ENCODE measurements around the gene PXMP4. TPM values are rescaled to one million over a fixed set of nuclear protein-coding genes. Genes with fewer than 3 reads are reported as not detected.

Gene PXMP4
- total RNA-seq, 2 experiments from 2014 or later: 8.8 to 10.2 TPM

- Mint-ChIP-seq H3K27me3 (no peaks in the 10 kb centered on the region), H3K4me3 (no peak overlapping the region), H3K36me3 (ENCODE audit: low read depth) (peaks cover 45% of the 10 kb centered on the region), H3K4me1 (peaks cover 75% of the 10 kb centered on the region), H3K27ac (peak overlapping the region; percentile 51), H3K9me3 (ENCODE audit: low read depth) (no peaks in the 10 kb centered on the region)
- DNase-seq: no peak
- ATAC-seq: no peak
- intact Hi-C loops (cut with DNase I, micrococcal nuclease): no loop called here
- ChIA-PET CTCF (interaction anchor here (0.9 to 9.1 kb wide), 4 partner anchors 14 to 192 kb away, joined by 3 to 91 read pairs (median 3); partner anchors contain the start of genes ACTL10 and ZNF341), POLR2A (interaction anchor here (0.8 kb wide), 1 partner anchor 10 kb away, joined by 3 read pairs; no protein-coding TSS in a partner anchor)
These were observed 38.8 kb downstream of the PXMP4 start for GRCh38 chr20:33681288-33681687.

DNA sequence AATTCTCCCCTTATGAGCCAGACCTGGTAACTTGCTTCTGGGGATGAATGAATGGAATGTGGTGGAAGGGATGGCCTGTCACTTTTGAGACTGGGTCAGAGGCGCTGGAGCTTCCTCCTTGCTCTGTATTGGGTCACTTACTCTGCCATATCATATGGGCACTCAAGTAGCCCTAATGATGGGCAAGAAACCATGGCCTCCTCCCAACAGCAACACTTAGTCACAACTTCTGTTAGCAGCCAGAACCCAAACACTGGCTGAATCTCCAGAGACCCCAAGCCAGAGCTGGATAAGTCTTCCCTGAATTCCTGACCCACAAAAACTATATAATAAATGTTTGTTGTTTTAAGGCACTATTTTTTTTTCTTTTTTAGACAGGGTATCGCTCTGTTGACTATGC is 39.4 kb downstream of the PXMP4 start:
- no peaks in the 10 kb centered on the region for H3K27me3 Mint-ChIP-seq
- ChIA-PET CTCF (interaction anchor here (0.9 to 9.1 kb wide), 3 partner anchors 13 to 52 kb away, joined by 3 to 91 read pairs (median 3); partner anchors contain the start of genes ACTL10 and ZNF341), POLR2A (interaction anchor here (0.8 kb wide), 1 partner anchor 10 kb away, joined by 3 read pairs; no protein-coding TSS in a partner anchor)
- DNase-seq (no peak), ATAC-seq (no peak)
- H3K9me3 Mint-ChIP-seq (ENCODE audit: low read depth): no peaks in the 10 kb centered on the region
- peak overlapping the region; percentile 65 for H3K27ac Mint-ChIP-seq
- intact Hi-C loops (cut with DNase I, micrococcal nuclease): no loop called here
- H3K4me3 Mint-ChIP-seq: no peak overlapping the region
- H3K36me3 Mint-ChIP-seq (ENCODE audit: low read depth): peaks cover 45% of the 10 kb centered on the region
- peaks cover 75% of the 10 kb centered on the region for H3K4me1 Mint-ChIP-seq

- Mint-ChIP-seq H3K4me3 (no peak overlapping the region), H3K9me3 (ENCODE audit: low read depth) (no peaks in the 10 kb centered on the region), H3K27ac (peak overlapping the region; percentile 60), H3K4me1 (peaks cover 76% of the 10 kb centered on the region), H3K36me3 (ENCODE audit: low read depth) (peaks cover 47% of the 10 kb centered on the region), H3K27me3 (no peaks in the 10 kb centered on the region)
- ATAC-seq (peak; percentile 37), DNase-seq (peak; percentile 65)
- intact Hi-C loops (cut with DNase I, micrococcal nuclease): no loop called here
- ChIA-PET CTCF (interaction anchor here (9.1 kb wide), 1 partner anchor 13 kb away, joined by 91 read pairs; the partner anchor contains the start of gene ACTL10), POLR2A (interaction anchor here (0.6 to 1.2 kb wide), 4 partner anchors 10 to 235 kb away, joined by 3 to 8 read pairs (median 3); no protein-coding TSS in a partner anchor)
These were observed 40.2 kb downstream of the PXMP4 start for GRCh38 chr20:33679758-33680485.

DNA sequence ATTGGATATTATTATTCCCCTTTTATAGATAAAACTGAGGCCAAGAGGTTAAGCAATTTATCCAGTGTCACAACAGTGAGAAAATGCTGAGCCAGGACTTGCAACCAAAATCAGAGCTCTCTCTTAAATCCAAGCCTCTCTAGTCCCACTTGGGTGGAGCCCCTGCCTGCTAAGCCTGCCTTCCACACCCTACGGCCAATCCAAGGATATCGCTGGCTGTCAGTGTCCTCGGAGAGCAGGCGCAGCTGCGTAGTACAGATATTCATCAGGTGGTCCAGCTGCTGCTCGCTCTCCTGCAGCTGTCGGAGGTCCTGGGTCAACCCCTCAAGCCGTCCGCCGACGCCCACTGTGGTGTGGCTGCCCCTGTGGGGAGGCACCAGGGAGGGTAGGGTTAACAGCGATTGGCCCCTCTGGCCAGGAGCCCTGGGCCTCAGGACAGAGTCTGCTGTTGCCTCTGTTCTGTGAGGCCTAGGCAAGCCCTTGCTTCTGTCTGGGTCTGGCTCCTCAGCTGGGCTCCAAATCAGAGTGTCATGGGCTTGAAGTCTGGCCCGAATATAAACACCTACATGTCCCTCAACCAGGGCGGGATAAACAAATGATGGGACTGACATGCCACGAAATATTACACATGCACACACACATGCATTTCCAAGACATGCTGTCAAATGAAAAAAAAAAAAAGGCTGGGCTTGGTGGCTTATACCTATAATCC is 42.0 kb downstream of the PXMP4 start:
- POLR2A ChIA-PET: no interaction called here
- DNase-seq (no peak), ATAC-seq (no peak)
- intact Hi-C loops (cut with DNase I, micrococcal nuclease): no loop called here
- H3K4me1 Mint-ChIP-seq: peaks cover 75% of the 10 kb centered on the region
- CTCF ChIA-PET: interaction anchor here (0.8 to 9.1 kb wide), 3 partner anchors 11 to 267 kb away, joined by 3 to 91 read pairs (median 3); partner anchors contain the start of gene ACTL10
- H3K9me3 Mint-ChIP-seq (ENCODE audit: low read depth): no peaks in the 10 kb centered on the region
- H3K36me3 Mint-ChIP-seq (ENCODE audit: low read depth): peaks cover 43% of the 10 kb centered on the region
- no peaks in the 10 kb centered on the region for H3K27me3 Mint-ChIP-seq
- H3K4me3 Mint-ChIP-seq: no peak overlapping the region
- H3K27ac Mint-ChIP-seq: no peak overlapping the region

GRCh38 chr20:33676652-33677645 is 43.2 kb downstream of the PXMP4 start:
- peaks cover 66% of the 10 kb centered on the region for H3K4me1 Mint-ChIP-seq
- H3K36me3 Mint-ChIP-seq (ENCODE audit: low read depth): peaks cover 39% of the 10 kb centered on the region
- DNase-seq: no peak
- POLR2A ChIA-PET: interaction anchor here (0.7 kb wide), 1 partner anchor 10 kb away, joined by 3 read pairs; no protein-coding TSS in a partner anchor
- H3K27me3 Mint-ChIP-seq: no peaks in the 10 kb centered on the region
- no peak for ATAC-seq
- H3K27ac Mint-ChIP-seq: no peak overlapping the region
- intact Hi-C loops (cut with DNase I, micrococcal nuclease): no loop called here
- no peaks in the 10 kb centered on the region for H3K9me3 Mint-ChIP-seq (ENCODE audit: low read depth)
- CTCF ChIA-PET: interaction anchor here (0.7 to 9.1 kb wide), 3 partner anchors 10 to 946 kb away, joined by 3 to 91 read pairs (median 3); partner anchors contain the start of gene ACTL10
- no peak overlapping the region for H3K4me3 Mint-ChIP-seq

GRCh38 chr20:33676121-33676520 is 44.0 kb downstream of the PXMP4 start:
- Mint-ChIP-seq H3K27ac (no peak overlapping the region), H3K4me3 (no peak overlapping the region), H3K9me3 (ENCODE audit: low read depth) (no peaks in the 10 kb centered on the region), H3K4me1 (peaks cover 58% of the 10 kb centered on the region), H3K27me3 (no peaks in the 10 kb centered on the region), H3K36me3 (ENCODE audit: low read depth) (peaks cover 35% of the 10 kb centered on the region)
- ChIA-PET CTCF (interaction anchor here (2.1 kb wide), 1 partner anchor 9 kb away, joined by 10 read pairs; the partner anchor contains the start of gene ACTL10), POLR2A (no interaction called here)
- intact Hi-C loops (cut with DNase I, micrococcal nuclease): no loop called here
- DNase-seq: no peak
- ATAC-seq: no peak

DNA sequence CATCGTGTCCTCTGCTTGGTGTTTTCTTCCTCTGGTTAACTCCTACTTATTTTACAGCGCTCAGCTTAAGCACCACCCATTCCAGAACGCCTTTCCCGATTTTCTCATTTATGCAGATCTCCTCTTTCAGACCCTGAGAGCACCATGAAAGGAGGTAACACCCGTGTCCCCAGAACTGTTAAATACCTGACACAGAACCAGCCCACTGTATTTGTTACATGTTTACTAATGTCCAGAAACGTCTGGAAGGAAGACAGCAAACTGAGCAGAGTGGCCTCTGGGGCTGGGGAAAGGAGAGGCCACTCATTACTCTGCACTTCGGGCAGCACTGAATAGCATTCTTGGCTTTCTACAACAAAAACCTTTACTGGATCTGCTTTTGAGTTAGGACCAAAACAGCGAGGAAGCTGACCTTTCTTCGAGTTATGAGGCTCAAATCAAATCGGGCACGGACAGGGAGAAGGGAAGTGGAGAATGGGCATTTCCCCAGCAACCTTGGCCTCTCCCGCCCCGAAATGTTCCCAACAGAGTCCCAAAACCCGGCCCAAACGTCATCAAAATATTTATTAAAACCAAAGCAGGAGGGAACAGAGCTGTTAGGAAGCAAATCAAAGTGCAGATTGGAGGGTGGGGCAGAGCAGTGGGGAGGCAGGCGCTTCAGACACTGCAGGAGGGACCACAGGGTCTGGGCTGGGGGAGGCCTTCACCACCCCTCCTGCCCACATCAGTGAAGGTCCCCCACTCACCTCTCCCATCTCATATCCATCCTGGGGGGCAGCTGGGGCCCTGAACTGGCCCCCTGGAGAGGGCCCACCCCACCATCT is 44.8 kb downstream of the PXMP4 start:
- intact Hi-C loops (cut with DNase I, micrococcal nuclease): no loop called here
- H3K4me1 Mint-ChIP-seq: peaks cover 50% of the 10 kb centered on the region
- ATAC-seq (no peak), DNase-seq (no peak)
- H3K27ac Mint-ChIP-seq: peak overlapping the region; percentile 37
- no peaks in the 10 kb centered on the region for H3K9me3 Mint-ChIP-seq (ENCODE audit: low read depth)
- POLR2A ChIA-PET: interaction anchor here (0.6 kb wide), 1 partner anchor 16 kb away, joined by 4 read pairs; no protein-coding TSS in a partner anchor
- no peaks in the 10 kb centered on the region for H3K27me3 Mint-ChIP-seq
- CTCF ChIA-PET: interaction anchor here (0.6 to 2.1 kb wide), 3 partner anchors 8 to 1117 kb away, joined by 4 to 10 read pairs (median 6); partner anchors contain the start of gene ACTL10
- peaks cover 29% of the 10 kb centered on the region for H3K36me3 Mint-ChIP-seq (ENCODE audit: low read depth)
- peak overlapping the region; percentile 59 for H3K4me3 Mint-ChIP-seq

DNA sequence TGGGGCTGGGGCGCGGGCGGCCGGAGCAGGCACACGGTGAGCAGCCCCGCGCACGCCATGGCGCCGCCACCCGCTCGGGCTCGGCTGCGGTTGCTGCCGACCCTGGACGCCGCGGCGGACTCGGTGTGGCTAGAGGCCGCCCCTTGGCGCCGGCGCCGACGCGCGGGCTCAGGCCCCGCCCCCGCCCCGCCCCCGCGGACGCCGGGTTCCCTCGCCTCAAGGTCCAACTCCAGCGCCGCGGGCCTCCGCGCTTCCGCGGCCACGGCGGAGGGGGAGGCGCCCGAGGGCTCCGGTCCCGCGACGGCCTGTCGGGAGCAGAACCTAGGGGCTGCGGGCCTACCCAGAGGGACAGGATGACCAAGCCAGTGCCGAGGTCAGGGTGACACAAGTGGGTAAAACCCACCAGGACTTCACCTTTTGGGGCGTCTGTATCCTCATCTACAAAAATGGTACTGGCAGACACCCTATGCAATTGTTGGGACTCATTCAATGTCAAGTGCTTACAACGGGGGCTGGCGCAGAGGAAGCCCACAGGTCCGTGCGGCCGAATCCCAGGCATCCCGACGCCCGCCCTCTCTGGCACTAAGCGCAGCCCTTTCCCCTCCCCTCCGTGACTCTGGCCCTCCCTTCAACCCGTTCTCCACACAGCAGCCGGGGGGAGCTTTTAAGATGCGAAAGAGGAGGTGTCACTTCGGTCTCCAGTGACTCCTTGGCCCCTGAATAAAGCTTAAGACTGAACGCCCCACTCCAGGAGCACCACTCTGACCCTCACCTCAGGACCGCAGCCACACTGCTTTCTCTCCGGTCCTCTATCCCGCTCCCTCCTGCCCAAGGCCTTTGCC is 45.6 kb downstream of the PXMP4 start, which contains the start of gene NECAB3:
TSS of gene NECAB3 (minus strand) at position 135 of the 842 bp plus-strand sequence. CDS start at position 59, 76 bp downstream.
- DNase-seq: peak; percentile 74
- Mint-ChIP-seq H3K27ac (peak within 1 kb of the TSS; percentile 76), H3K9me3 (ENCODE audit: low read depth) (no peaks in the 10 kb centered on the region), H3K4me3 (peak within 1 kb of the TSS; percentile 79), H3K27me3 (no peaks in the 10 kb centered on the region), H3K4me1 (peaks cover 42% of the 10 kb centered on the region), H3K36me3 (ENCODE audit: low read depth) (peaks cover 26% of the 10 kb centered on the region)
- CTCF ChIA-PET: interaction anchor here (0.6 to 2.1 kb wide), 3 partner anchors 7 to 1118 kb away, joined by 4 to 10 read pairs (median 6); partner anchors contain the start of gene ACTL10
- intact Hi-C loops (cut with DNase I, micrococcal nuclease): loop anchor here in 1 of 2 experiments (1.0 kb wide), 1 partner anchor 12 kb away; the partner anchor contains the start of gene E2F1
- ATAC-seq: peak; percentile 69
- POLR2A ChIA-PET: interaction anchor here (0.6 kb wide), 1 partner anchor 17 kb away, joined by 4 read pairs; no protein-coding TSS in a partner anchor
